Activated B cell treated with CpG ODN at 0.5 μM for 24 hours (primary cell): ENCODE data around the gene ASF1B. TPM values are rescaled to one million over a fixed set of nuclear protein-coding genes. Genes with fewer than 3 reads are reported as not detected.

Experiments used
- ATAC-seq: fragments of 200-7000 bp; cut with Tn5 transposase; one replicate; pipeline ENCODE4 v1.10.0; 2021; ENCODE audit warnings: low read depth, mild to moderate bottlenecking, moderate library complexity
- CTCF ChIA-PET: fragments of 350-600 bp; sonication (Branson Sonifier 250); formaldehyde crosslinking; loops from one replicate; lab custom pipeline; 2021; ENCODE audit warnings: antibody characterized with exemption; lab: Charles Lee
- POLR2A ChIA-PET: fragments of 350-600 bp; sonication (Branson Sonifier 250); formaldehyde crosslinking; loops from one replicate; lab custom pipeline; 2021; ENCODE audit warnings: antibody characterized with exemption; lab: Charles Lee
- DNase-seq: peaks from one replicate; pipeline ENCODE4 v3.0.0; 2022
- H3K27ac Mint-ChIP-seq: one replicate; pipeline ENCODE4 v1.8.0; 2020; ENCODE audit warnings: mixed read lengths
- H3K27me3 Mint-ChIP-seq: one replicate; pipeline ENCODE4 v1.8.0; 2021; ENCODE audit warnings: mixed read lengths
- H3K36me3 Mint-ChIP-seq: one replicate; pipeline ENCODE4 v1.8.0; 2021; ENCODE audit warnings: low read depth, mixed read lengths
- H3K4me1 Mint-ChIP-seq: one replicate; pipeline ENCODE4 v1.8.0; 2021; ENCODE audit warnings: mixed read lengths
- H3K4me3 Mint-ChIP-seq: one replicate; pipeline ENCODE4 v1.8.0; 2020; ENCODE audit warnings: mild to moderate bottlenecking, mixed read lengths
- H3K9me3 Mint-ChIP-seq: one replicate; pipeline ENCODE4 v1.8.0; 2020; ENCODE audit warnings: mixed read lengths
- intact Hi-C: fragments of 100-400 bp; cut with micrococcal nuclease; formaldehyde crosslinking; loops from one replicate; pipeline ENCODE4 v1.15.1; 2024
- total RNA-seq: library from RNA; stranded (reverse); gene quantifications from 2 replicates; pipeline ENCODE4 v1.2.3, GENCODE V29; 2022
- TF ChIP-seq, protein P1 (sequence below): fragments of 200-600 bp; IDR thresholded peaks from one replicate; pipeline ENCODE4 v1.8.0; 2022; ENCODE audit warnings: antibody characterized with exemption, mild to moderate bottlenecking

Gene ASF1B
- total RNA-seq, 1 donor from 2014 or later = 3.7 TPM

DNA sequence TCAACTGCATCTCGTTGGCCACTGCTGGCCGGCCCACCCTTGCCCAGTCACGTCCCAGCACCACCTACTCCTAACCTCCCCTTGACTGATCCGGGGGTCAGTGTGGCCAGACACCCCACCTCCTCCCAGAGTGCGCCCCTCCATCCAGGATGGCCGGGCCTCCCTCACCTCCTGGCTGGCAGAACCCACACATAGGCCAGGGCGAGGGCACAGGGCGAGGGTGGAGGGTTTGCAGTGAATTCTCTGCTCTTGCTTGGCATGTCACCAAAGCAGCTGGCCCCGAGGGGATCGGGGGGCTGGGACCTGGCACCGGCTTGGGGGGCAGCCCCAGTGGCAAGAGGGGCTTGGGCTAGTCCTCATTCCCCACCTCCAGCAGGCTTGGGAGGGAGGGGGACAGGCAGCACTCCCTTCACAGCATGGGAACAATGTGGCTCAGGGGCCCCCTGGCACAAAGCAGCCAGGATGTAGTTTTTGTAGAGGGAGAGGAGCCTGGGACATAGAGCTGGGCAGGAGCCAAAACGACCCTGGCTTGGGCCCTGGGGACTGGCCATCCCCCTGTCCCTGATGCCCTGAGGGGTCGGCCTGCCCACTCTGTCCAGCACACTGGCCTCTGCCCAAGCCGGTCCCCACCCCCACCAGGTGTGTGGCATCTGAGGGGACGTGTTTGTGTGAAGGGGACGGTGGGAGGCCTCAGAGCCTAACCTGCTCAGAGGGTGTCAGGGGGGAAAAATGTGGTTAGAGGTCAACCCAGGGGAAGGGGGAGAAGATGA, 28.5 kb upstream of the ASF1B start:
- TF ChIP-seq, protein P1, sequence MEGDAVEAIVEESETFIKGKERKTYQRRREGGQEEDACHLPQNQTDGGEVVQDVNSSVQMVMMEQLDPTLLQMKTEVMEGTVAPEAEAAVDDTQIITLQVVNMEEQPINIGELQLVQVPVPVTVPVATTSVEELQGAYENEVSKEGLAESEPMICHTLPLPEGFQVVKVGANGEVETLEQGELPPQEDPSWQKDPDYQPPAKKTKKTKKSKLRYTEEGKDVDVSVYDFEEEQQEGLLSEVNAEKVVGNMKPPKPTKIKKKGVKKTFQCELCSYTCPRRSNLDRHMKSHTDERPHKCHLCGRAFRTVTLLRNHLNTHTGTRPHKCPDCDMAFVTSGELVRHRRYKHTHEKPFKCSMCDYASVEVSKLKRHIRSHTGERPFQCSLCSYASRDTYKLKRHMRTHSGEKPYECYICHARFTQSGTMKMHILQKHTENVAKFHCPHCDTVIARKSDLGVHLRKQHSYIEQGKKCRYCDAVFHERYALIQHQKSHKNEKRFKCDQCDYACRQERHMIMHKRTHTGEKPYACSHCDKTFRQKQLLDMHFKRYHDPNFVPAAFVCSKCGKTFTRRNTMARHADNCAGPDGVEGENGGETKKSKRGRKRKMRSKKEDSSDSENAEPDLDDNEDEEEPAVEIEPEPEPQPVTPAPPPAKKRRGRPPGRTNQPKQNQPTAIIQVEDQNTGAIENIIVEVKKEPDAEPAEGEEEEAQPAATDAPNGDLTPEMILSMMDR = no peak
- Mint-ChIP-seq H3K27ac (no peak overlapping the region), H3K36me3 (no peaks in the 10 kb centered on the region), H3K9me3 (no peaks in the 10 kb centered on the region), H3K4me3 (no peak overlapping the region), H3K4me1 (peaks cover 22% of the 10 kb centered on the region), H3K27me3 (peaks cover 5% of the 10 kb centered on the region)
- intact Hi-C loops = no loop called here
- POLR2A ChIA-PET = no interaction called here
- DNase-seq (no peak), ATAC-seq (no peak)
- CTCF ChIA-PET = no interaction called here

DNA sequence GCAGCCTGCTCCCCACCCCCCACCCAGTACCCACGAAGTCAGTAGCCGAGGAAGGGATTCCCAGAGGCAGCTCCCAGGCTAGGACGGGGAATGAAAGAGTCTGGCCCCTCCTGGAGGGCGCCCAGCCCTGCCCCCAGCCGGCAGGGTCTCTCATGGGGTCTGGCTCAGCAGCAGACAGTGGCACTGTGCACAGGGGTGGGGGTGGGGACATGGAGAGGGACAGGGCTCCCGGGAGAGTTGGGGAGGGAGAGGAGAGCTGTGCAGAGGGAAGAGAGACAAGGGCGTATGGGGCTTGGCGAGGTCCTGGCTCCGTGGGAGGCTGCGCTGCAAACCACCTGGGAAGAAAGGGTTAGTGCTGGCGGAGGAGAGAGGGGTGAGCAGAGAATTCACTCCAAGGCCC, 27.7 kb upstream of the ASF1B start:
- DNase-seq = no peak
- Mint-ChIP-seq H3K4me3 (no peak overlapping the region), H3K4me1 (peaks cover 22% of the 10 kb centered on the region), H3K9me3 (no peaks in the 10 kb centered on the region), H3K36me3 (no peaks in the 10 kb centered on the region), H3K27me3 (peaks cover 5% of the 10 kb centered on the region), H3K27ac (no peak overlapping the region)
- CTCF ChIA-PET = no interaction called here
- intact Hi-C loops = no loop called here
- no peak for ATAC-seq
- TF ChIP-seq, protein P1 = no peak
- POLR2A ChIA-PET = no interaction called here

DNA sequence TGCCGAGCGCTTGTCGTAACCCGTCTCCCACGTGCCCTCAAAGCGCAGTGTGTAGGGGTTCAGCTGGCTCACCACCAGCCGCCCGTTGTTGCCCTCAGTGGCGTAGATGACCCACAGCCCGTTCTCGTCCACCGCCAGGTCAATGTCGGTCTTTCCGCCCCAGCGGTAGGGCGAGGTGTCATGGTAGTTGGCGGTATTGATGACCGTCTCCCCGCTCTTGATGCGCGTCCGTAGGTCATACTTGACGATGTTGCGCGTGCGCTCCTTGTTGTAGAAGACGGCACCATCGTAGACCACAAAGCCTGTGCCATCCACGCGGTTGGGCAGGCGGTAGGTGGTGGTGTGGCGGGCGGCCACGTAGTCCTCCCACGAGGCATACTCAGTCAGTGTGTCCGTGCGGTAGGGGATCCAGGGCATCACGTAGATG, 26.5 kb upstream of the ASF1B start:
- ATAC-seq (no peak), DNase-seq (no peak)
- ChIA-PET CTCF (no interaction called here), POLR2A (no interaction called here)
- Mint-ChIP-seq H3K27me3 (peaks cover 2% of the 10 kb centered on the region), H3K27ac (no peak overlapping the region), H3K4me3 (no peak overlapping the region), H3K36me3 (no peaks in the 10 kb centered on the region), H3K9me3 (no peaks in the 10 kb centered on the region), H3K4me1 (peaks cover 17% of the 10 kb centered on the region)
- TF ChIP-seq, protein P1 = no peak
- intact Hi-C loops = no loop called here

DNA sequence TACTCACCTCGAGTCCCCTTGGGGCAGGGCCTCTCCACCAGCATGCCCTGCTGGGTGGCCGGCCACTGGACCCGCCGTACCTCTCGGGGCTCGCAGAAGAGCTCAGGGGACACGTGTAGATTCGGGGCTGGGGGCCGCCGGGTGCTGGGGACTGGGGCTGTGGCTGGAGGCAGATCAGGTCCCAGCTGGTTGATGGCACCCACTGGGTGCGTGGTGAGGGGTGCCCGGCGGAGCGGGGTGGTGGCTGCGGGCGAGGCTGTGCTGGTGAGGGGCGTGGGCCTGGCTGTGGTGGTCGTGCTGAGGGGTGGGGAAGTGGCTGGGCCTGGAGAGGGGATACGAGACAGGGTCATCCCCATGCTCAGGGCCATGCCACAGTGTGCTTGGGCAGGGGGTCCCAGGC, 24.9 kb upstream of the ASF1B start:
- ChIA-PET POLR2A (no interaction called here), CTCF (no interaction called here)
- ATAC-seq = no peak

DNA sequence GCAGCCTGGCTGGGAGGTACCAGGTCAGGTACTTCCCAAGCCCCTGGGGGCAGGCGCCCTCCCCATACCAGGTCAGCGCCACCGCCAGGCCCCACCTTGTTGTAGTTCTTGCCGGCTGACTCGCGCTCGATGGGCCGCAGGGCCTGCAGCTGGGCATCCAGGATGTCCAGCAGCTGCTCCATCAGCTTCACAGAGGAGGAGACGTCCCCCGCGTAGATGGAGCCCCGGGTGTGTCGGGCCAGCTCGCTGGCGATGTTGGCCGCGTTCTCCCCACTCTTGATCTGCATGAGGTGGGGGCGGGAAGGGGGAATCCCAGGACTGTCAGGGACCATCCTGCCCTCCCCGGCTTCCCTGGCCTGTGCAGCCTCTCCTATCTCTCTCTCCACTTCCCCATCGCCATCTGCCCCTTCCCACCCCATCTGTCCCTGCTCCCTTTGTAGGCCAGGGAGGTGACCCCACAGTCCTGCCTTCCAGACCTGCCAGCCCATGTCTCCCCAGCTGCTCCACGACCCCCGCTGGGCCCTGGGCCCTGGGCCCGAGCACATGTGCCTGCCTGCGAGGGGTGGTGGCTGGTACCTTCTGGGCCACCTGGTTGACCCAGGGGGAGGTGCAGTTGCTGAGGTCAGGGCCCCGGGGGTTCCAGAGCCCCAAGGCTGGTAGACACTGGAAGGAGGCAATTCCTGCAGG, 23.8 kb upstream of the ASF1B start:
- no peak overlapping the region for H3K27ac Mint-ChIP-seq
- POLR2A ChIA-PET = no interaction called here
- intact Hi-C loops = no loop called here

More for the DNA sequence above, 24.9 kb upstream of the ASF1B start:
- intact Hi-C loops = no loop called here
- Mint-ChIP-seq H3K27ac (no peak overlapping the region), H3K9me3 (no peaks in the 10 kb centered on the region), H3K27me3 (peaks cover 2% of the 10 kb centered on the region), H3K4me3 (no peak overlapping the region), H3K36me3 (peaks cover 4% of the 10 kb centered on the region), H3K4me1 (peaks cover 4% of the 10 kb centered on the region)
- DNase-seq = no peak
- TF ChIP-seq, protein P1 = no peak

More for the DNA sequence above, 23.8 kb upstream of the ASF1B start:
- no peak for ATAC-seq
- Mint-ChIP-seq H3K4me1 (no peaks in the 10 kb centered on the region), H3K9me3 (no peaks in the 10 kb centered on the region), H3K27me3 (no peaks in the 10 kb centered on the region), H3K36me3 (peaks cover 4% of the 10 kb centered on the region), H3K4me3 (no peak overlapping the region)
- CTCF ChIA-PET = no interaction called here
- TF ChIP-seq, protein P1 = no peak
- DNase-seq = no peak
